HCT116 (cell line): ENCODE measurements around the gene ARPC1B. TPM values are rescaled to one million over a fixed set of nuclear protein-coding genes. Genes with fewer than 3 reads are reported as not detected.
"Not testable (repeated sequence)": the region's sequence is repeated elsewhere in the genome, so short reads cannot be mapped to it uniquely, and the experiment has no call there.

Source experiments
- ATAC-seq: fragments of 200-7000 bp; cut with Tn5 transposase; 2 replicates; pipeline ENCODE4 v1.9.1; 2020; ENCODE audit warnings: mild to moderate bottlenecking, moderate library complexity
- BruUV-seq: library from RNA; stranded (reverse); fragments of 400-500 nt; replicated peaks from 2 replicates; lab custom pipeline; 2021; lab: Mats Ljungman, UMichigan
- CTCF ChIA-PET: fragments of 300-600 bp; sonication (Branson Sonifier 250); formaldehyde crosslinking; loops from one replicate; lab custom pipeline; 2021; ENCODE audit warnings: antibody characterized with exemption; lab: Charles Lee
- POLR2A ChIA-PET: fragments of 300-600, 350-600 bp; sonication (Branson Sonifier 250); formaldehyde crosslinking; loops from one replicate; lab custom pipeline; 2021; ENCODE audit warnings: antibody characterized with exemption; lab: Charles Lee
- RAD21 ChIA-PET, 2 experiments: fragments of 300-600 bp; sonication (Branson Sonifier 250); formaldehyde crosslinking; loops; one replicate each; lab custom pipeline; 2023; ENCODE audit warnings: low total read pairs in 2 of 2; ENCODE audit not compliant: uncharacterized antibody in 2 of 2, unreplicated experiment in 2 of 2, low non-redundant PET in 1 of 2; lab: Charles Lee
- DNase-seq: peaks from one replicate; pipeline ENCODE4 v3.0.0-alpha.2; 2010; ENCODE audit warnings: low read depth, low spot score
- H2AFZ ChIP-seq: fragments of 200-600 bp; shearing (Covaris generic), sonication (generic); 2 replicates; pipeline ENCODE4 v1.6.1; 2017; ENCODE audit warnings: low read depth, mixed run types, mixed read lengths, antibody characterized with exemption, low read length; ENCODE audit not compliant: poor library complexity, severe bottlenecking
- H3K27ac ChIP-seq: 2 replicates; pipeline ENCODE4 v1.5.1; 2012; ENCODE audit warnings: low read depth, low read length
- H3K27me3 ChIP-seq: fragments of 200-600 bp; sonication (generic); 2 replicates; pipeline ENCODE4 v1.6.1; 2016; ENCODE audit warnings: mixed run types, low read length, mixed read lengths; ENCODE audit not compliant: insufficient read depth
- H3K36me3 ChIP-seq, 2 experiments: fragments of 200-500 bp in 1 of 2; fragments of 200-600 bp in 1 of 2; sonication (Bioruptor generic) in 1 of 2; sonication (generic) in 1 of 2; 2 replicates each; pipeline versions ENCODE4 v1.5.1 to v1.6.1; 2014 to 2016; ENCODE audit warnings: low read length in 2 of 2, inconsistent platforms in 1 of 2, mixed read lengths in 1 of 2, mixed run types in 1 of 2; ENCODE audit not compliant: insufficient read depth in 2 of 2, control insufficient read depth in 1 of 2
- H3K4me1 ChIP-seq, 2 experiments: fragments of 200-600 bp in 1 of 2; sonication (generic) in 1 of 2; 2 replicates each; pipeline versions ENCODE4 v1.5.1 to v1.6.1; 2012 to 2017; ENCODE audit warnings: low read length in 2 of 2, inconsistent platforms in 1 of 2, mild to moderate bottlenecking in 1 of 2, mixed read lengths in 1 of 2, mixed run types in 1 of 2, moderate library complexity in 1 of 2; ENCODE audit not compliant: insufficient read depth in 2 of 2, control insufficient read depth in 1 of 2
- H3K4me2 ChIP-seq: fragments of 200-600 bp; sonication (generic); 2 replicates; pipeline ENCODE4 v1.6.1; 2017; ENCODE audit warnings: mixed run types, low read length, mixed read lengths
- H3K4me3 ChIP-seq, 2 experiments: fragments of 200-600 bp in 1 of 2; sonication (generic) in 1 of 2; replicated peaks in 1 of 2; 2 replicates each; pipeline ENCODE4 v1.5.1; 2011 to 2016; ENCODE audit warnings: low read length in 2 of 2, control low read depth in 1 of 2, low read depth in 1 of 2, mild to moderate bottlenecking in 1 of 2, mixed read lengths in 1 of 2, mixed run types in 1 of 2
- H3K79me2 ChIP-seq: fragments of 200-600 bp; sonication (generic); 2 replicates; pipeline ENCODE4 v1.6.1; 2017; ENCODE audit warnings: mild to moderate bottlenecking, mixed run types, low read length, moderate library complexity, mixed read lengths; ENCODE audit not compliant: insufficient read depth
- H3K9ac ChIP-seq: fragments of 200-600 bp; sonication (generic); 2 replicates; pipeline ENCODE4 v1.6.1; 2016; ENCODE audit warnings: low read length, mixed read lengths
- H3K9me2 ChIP-seq: fragments of 200-600 bp; sonication (generic), shearing (Covaris generic); 2 replicates; pipeline ENCODE4 v1.6.1; 2017; ENCODE audit warnings: mixed run types, mild to moderate bottlenecking, moderate library complexity; ENCODE audit not compliant: insufficient read depth
- H3K9me3 ChIP-seq, 2 experiments: fragments of 200-500 bp in 1 of 2; fragments of 200-600 bp in 1 of 2; sonication (Bioruptor generic) in 1 of 2; sonication (generic) in 1 of 2; 2 replicates each; pipeline ENCODE4 v1.6.1; 2014 to 2017; ENCODE audit warnings: low read length in 2 of 2, mixed read lengths in 2 of 2, inconsistent platforms in 1 of 2, low read depth in 1 of 2, mild to moderate bottlenecking in 1 of 2, mixed run types in 1 of 2, moderate library complexity in 1 of 2; ENCODE audit not compliant: control insufficient read depth in 1 of 2, insufficient read depth in 1 of 2
- H4K20me1 ChIP-seq: fragments of 200-600 bp; sonication (generic), shearing (Covaris generic); 2 replicates; pipeline ENCODE4 v1.6.1; 2017; ENCODE audit warnings: mixed run types, mild to moderate bottlenecking, moderate library complexity; ENCODE audit not compliant: insufficient read depth
- CEBPB ChIP-seq: IDR thresholded peaks from 2 replicates; pipeline ENCODE4 v1.6.1; 2012; ENCODE audit warnings: low read depth
- CTCF ChIP-seq, 3 experiments: fragments of 200-600 bp in 1 of 3; sonication (generic) in 1 of 3; IDR thresholded peaks in 2 of 3; conservative IDR thresholded peaks in 1 of 3; 2 replicates each; pipeline ENCODE4 v1.5.1; 2012 to 2017; ENCODE audit warnings: low read depth in 2 of 3, low read length in 2 of 3, antibody characterized with exemption in 1 of 3, borderline replicate concordance in 1 of 3, control low read depth in 1 of 3, mild to moderate bottlenecking in 1 of 3, mixed read lengths in 1 of 3, mixed run types in 1 of 3, moderate library complexity in 1 of 3; ENCODE audit not compliant: insufficient read depth in 1 of 3
- EGR1 ChIP-seq: IDR thresholded peaks from 2 replicates; pipeline ENCODE4 v1.6.1; 2012; ENCODE audit warnings: low read depth
- JUND ChIP-seq: IDR thresholded peaks from 2 replicates; pipeline ENCODE4 v1.6.1; 2012
- RAD21 ChIP-seq: IDR thresholded peaks from 2 replicates; pipeline ENCODE4 v1.6.1; 2012; ENCODE audit warnings: low read depth, mild to moderate bottlenecking
- REST ChIP-seq: IDR thresholded peaks from 2 replicates; pipeline ENCODE4 v1.6.1; 2012; ENCODE audit warnings: low read depth
- TCF7L2 ChIP-seq: IDR thresholded peaks from 2 replicates; pipeline ENCODE4 v1.7.0; 2011; ENCODE audit warnings: borderline replicate concordance, inconsistent platforms; ENCODE audit not compliant: insufficient read depth, insufficient read length; ENCODE audit errors: extremely low read depth
- YY1 ChIP-seq: IDR thresholded peaks from 2 replicates; pipeline ENCODE4 v1.6.1; 2011; ENCODE audit warnings: low read length, low read depth, moderate library complexity, mild to moderate bottlenecking; ENCODE audit not compliant: insufficient replicate concordance; ENCODE audit errors: extremely low read depth
- ZBTB33 ChIP-seq: IDR thresholded peaks from 2 replicates; pipeline ENCODE4 v1.6.1; 2011; ENCODE audit warnings: mild to moderate bottlenecking, low read length, moderate library complexity; ENCODE audit not compliant: insufficient replicate concordance; ENCODE audit errors: extremely low read depth
- intact Hi-C: fragments of 100-400 bp; cut with micrococcal nuclease; formaldehyde crosslinking; loops from 2 replicates; pipeline ENCODE4 v1.10.0; 2022
- total RNA-seq: library from RNA; stranded (reverse); gene quantifications from one replicate; pipeline ENCODE4 v1.2.1, GENCODE V29; 2021; ENCODE audit not compliant: unreplicated experiment

The ARPC1B gene
- total RNA-seq, 1 experiment from 2014 or later, result 192 TPM

GRCh38 chr7:99386584-99387238, 12.2 kb downstream of the ARPC1B start:
- RAD21 ChIA-PET, result interaction anchor here in 1 of 2 experiments (0.7 kb wide), 1 partner anchor 350 kb away, joined by 9 read pairs; no protein-coding TSS in a partner anchor
- no peak for DNase-seq
- TF ChIP-seq ZBTB33 (no peak), EGR1 (no peak), YY1 (no peak), JUND (no peak), RAD21 (peak; percentile 73), CEBPB (no peak), TCF7L2 (no peak), REST (no peak), CTCF (IDR thresholded peaks at IDR 0.05 in 2 of 3, conservative IDR thresholded peaks at IDR 0.05 in 1 of 3; ENCODE audit: borderline replicate concordance in 1 of 3, insufficient read depth in 1 of 3, low read depth in 2 of 3, low read length in 2 of 3) (peak; percentile 46 to 59 (median 48); a peak in 5 of 6 replicates)
- H3K9me3 ChIP-seq, result no peaks in the 10 kb centered on the region
- POLR2A ChIA-PET, result interaction anchor here (1.3 kb wide), 1 partner anchor 22 kb away, joined by 3 read pairs; the partner anchor contains the start of gene BUD31
- BruUV-seq, result no TSS peak
- H2AFZ ChIP-seq, result no peak overlapping the region
- peaks cover 22% of the 10 kb centered on the region for H3K79me2 ChIP-seq
- no peaks in the 10 kb centered on the region; the same call in 1 of the 2 replicates for H4K20me1 ChIP-seq
- H3K4me3 ChIP-seq, result no peak overlapping the region
- 0 out of 2 replicates have a peak overlapping the region, but pooled peaks have one; percentile 9 for H3K27ac ChIP-seq
- ATAC-seq, result peak; percentile 81
- intact Hi-C loops, result loop anchor here (1.0 kb wide), 1 partner anchor 21 kb away; no protein-coding TSS in a partner anchor
- no peak overlapping the region for H3K4me2 ChIP-seq
- peaks cover 9 to 13% of the 10 kb centered on the region in 2 experiments; a peak in 3 of 4 replicates for H3K36me3 ChIP-seq
- CTCF ChIA-PET, result no interaction called here
- no peaks in the 10 kb centered on the region for H3K9me2 ChIP-seq
- no peaks in the 10 kb centered on the region for H3K27me3 ChIP-seq
- H3K9ac ChIP-seq, result no peak overlapping the region
- H3K4me1 ChIP-seq, result peaks cover 0 to 2% of the 10 kb centered on the region in 2 experiments; a peak in 1 of 4 replicates

GRCh38 chr7:99387239-99387635, 12.7 kb downstream of the ARPC1B start:
- H3K4me2 ChIP-seq, CTCF ChIA-PET, H3K4me3 ChIP-seq, ATAC-seq, H3K4me1 ChIP-seq, DNase-seq, H3K9me3 ChIP-seq, H3K9ac ChIP-seq, H3K27ac ChIP-seq, H2AFZ ChIP-seq, H3K9me2 ChIP-seq, H4K20me1 ChIP-seq, H3K27me3 ChIP-seq, BruUV-seq: not testable (repeated sequence)
- POLR2A ChIA-PET, result interaction anchor here (1.3 kb wide), 1 partner anchor 22 kb away, joined by 3 read pairs; the partner anchor contains the start of gene BUD31
- RAD21 ChIA-PET, result interaction anchor here in 1 of 2 experiments (0.7 kb wide), 1 partner anchor 351 kb away, joined by 9 read pairs; no protein-coding TSS in a partner anchor
- Histone ChIP-seq H3K79me2 (peaks cover 18% of the 10 kb centered on the region), H3K36me3 (peaks cover 9 to 13% of the 10 kb centered on the region in 2 experiments; a peak in 3 of 4 replicates)
- intact Hi-C loops, result loop anchor here (1.0 kb wide), 1 partner anchor 22 kb away; no protein-coding TSS in a partner anchor
